Urothelium cell line (cell line): ENCODE measurements around the gene WWOX.

Experiments used
- DNase-seq: peaks from one replicate; pipeline ENCODE4 v3.0.0; 2011; ENCODE audit warnings: low spot score, mixed read lengths
- FAIRE-seq: peaks from 2 replicates; lab custom pipeline; 2011; peaks lifted over from hg19 to GRCh38; lab: Jason Lieb, UNC

WWOX gene

GRCh38 chr16:78218856-78219651 lies 119.6 kb downstream of the WWOX start:
- DNase-seq (no peak), FAIRE-seq (no peak)

DNA sequence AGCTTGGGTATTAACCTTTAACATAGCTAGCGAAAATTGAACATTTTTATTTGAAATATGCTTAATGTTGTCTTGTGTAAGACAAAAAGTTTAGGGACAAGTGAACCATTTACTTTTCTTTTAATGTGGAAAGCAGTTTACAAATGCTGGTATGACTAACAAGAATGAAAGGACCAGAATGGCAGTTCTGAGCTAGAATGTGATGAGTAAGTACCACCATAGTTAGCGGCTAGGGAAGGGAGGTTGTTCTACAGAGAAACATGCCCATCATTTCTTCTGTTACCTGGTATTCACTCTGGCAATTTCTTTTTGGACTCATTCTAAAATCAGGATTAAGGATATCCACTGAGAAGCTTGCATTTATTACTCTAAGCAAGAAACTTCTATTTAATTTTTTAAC lies 121.1 kb downstream of the WWOX start:
- DNase-seq: no peak
- FAIRE-seq: no peak

- FAIRE-seq: no peak
- no peak for DNase-seq
Observed at GRCh38 chr16:78221892-78222291, 122.4 kb downstream of the WWOX start.

GRCh38 chr16:78224342-78224741 lies 124.9 kb downstream of the WWOX start:
- FAIRE-seq (no peak), DNase-seq (no peak)

DNA sequence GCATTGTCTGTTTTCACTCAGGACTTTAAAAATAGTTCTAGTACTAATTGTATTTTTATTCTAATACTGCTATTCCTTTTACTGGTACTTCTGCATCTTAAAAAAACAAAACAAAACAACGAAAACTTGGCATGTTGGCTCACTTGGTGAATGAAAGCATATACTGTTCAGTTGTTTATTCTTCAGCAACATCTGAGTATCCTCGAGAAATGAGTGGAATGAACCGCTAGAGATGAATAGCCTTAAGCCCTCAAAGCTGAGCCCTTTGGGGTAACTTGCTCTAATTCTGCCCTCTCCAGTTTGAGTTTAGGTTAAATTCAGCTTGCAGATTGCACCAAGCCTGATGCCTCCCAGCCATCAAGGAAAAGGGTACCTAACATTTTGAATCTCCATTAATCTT lies 126.5 kb downstream of the WWOX start:
- FAIRE-seq (no peak), DNase-seq (no peak)

GRCh38 chr16:78227855-78228254 lies 128.4 kb downstream of the WWOX start:
- DNase-seq: peak; percentile 16

GRCh38 chr16:78228704-78229103 lies 129.2 kb downstream of the WWOX start:
- DNase-seq (no peak), FAIRE-seq (no peak)

More at GRCh38 chr16:78227855-78228254, 128.4 kb downstream of the WWOX start:
- FAIRE-seq: no peak

DNA sequence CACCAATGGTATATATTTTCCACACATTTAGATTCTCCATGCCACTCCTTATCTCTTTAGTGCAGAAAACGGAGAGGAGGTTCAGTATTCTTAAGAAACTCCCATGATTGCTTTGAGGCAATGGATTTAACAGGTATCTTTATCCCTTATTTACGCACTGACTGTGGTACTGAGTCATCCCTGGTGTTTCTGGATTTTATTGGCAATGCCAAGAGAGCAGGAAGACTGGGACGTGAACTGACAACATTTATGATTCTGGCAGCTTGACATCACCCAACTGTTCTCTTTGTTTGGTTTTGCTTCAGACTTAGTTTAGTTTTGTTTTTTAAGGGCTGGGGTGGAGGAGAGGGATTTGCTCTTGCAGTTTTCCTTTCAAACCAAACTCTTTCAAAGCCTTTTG lies 131.4 kb downstream of the WWOX start:
- FAIRE-seq: no peak

GRCh38 chr16:78235168-78235800 lies 135.8 kb downstream of the WWOX start:
- FAIRE-seq (no peak), DNase-seq (peak; percentile 74)

More for the DNA sequence above, 131.4 kb downstream of the WWOX start:
- no peak for DNase-seq

DNA sequence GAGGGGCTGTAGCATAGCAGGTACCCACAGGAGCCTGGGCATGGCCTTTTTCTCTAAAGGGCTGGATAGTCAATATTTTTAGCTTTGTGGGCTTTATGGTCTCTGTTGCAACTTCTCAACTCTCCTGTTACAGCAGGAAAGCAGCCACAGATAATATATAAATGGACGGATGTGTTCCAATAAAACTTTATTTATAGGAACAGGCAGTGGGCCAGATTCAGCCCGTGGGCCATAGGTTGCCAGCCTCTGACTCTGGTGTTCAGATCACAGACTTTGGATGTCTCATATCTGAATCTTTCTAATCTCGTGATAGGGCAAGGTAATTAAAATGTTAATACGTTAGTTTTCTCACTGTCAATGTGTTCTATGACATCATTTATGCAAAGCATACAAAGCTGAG lies 136.4 kb downstream of the WWOX start:
- FAIRE-seq: no peak
- DNase-seq: no peak

DNA sequence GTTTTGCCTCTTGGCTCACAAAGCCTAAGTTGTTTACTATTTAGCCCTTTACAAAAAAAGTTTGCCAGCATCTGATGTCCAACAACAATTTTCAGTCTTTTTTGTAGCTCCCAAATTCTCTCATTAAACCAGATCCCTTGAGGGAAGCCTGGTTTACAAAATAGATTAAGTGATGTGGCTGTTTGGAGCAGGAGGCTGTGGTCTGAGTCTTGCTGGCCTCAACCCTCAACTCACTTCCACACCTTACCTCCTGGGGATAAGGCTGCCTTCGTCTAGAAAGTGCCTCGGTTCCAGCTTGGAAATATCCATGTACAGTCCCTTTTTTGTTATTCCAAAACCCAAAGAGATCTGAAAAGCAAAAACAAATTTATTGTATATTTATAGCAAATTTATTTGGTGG lies 138.4 kb downstream of the WWOX start:
- DNase-seq (no peak), FAIRE-seq (no peak)

DNA sequence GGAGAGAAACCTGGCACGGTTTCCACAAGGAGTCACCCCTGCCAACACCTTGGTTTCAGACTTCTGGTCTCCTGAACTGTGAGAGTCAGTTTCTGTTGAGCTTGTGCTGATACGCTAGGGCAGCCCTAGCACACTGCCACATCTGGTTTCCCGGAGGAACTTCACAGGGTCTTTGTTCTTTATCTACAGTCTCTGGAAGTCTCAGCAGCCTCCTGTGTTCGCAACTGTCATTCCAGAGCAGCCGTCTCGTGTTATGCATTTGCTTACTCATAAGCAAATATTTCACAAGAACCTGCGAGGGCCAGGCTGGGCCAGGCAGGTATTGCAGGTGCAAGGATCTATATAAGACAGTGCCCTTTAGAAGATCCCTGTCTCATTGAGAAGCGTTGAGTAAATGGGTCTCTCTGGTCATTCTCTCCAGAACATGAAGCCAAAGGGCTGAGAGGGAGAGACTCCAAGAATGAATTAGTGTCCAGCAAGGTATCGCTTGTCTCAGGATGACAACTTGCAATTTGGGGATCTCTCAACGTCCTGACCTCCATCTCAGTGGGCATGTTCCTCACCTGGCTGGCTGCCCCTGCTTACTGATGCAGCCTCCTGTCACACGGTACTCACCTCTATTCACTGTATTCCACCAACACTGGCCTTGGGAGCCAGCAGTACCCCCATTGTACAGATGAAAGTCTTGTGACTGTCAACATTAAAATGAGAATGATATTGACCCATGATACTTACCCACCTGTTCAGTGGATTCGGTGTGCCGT lies 141.2 kb downstream of the WWOX start:
- DNase-seq (no peak), FAIRE-seq (no peak)

- DNase-seq (no peak), FAIRE-seq (no peak)
Observed at GRCh38 chr16:78242239-78242630, 142.8 kb downstream of the WWOX start.

- FAIRE-seq: no peak
- no peak for DNase-seq
Observed at GRCh38 chr16:78244131-78244895, 144.9 kb downstream of the WWOX start.

GRCh38 chr16:78246559-78246958 lies 147.1 kb downstream of the WWOX start:
- DNase-seq (no peak), FAIRE-seq (no peak)

DNA sequence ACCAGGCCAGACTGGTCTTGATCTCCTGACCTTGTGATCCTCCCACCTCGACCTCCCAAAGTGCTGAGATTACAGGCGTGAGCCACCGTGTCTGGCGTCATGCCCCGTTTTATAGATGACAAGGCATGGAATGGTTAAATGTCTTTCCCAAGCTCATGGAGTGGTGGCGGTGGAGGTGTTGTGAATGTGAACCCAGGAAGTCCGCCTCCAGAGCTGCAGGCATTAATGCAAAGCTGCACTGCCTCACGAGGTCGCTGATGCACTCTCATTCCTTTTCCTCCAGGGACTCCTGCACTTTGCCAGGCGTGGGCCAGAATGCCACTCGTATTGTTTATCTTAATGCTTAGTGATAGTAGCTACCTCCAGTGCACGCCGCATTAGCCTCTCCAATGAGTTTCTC lies 149.6 kb downstream of the WWOX start:
- DNase-seq: no peak
- FAIRE-seq: no peak

DNA sequence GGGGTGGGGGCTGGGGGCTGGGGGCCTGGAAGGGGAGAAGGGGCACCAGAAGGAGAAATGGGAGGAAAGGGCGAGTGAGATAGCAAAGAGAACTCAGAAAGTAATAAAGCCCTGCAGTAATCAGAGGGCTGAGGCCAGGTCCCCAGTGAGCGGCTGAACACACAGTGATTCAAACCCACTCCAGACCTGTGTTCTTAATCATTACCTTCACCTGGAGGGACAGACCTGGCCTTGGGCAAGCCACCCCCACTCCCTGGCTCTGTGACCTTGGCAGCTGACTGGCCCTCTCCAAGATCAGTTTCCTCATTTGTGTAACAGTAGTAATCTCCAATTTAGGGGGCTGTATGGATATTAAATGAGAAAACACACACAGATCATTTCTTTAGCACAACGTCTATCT lies 150.4 kb downstream of the WWOX start:
- FAIRE-seq: no peak
- no peak for DNase-seq

DNA sequence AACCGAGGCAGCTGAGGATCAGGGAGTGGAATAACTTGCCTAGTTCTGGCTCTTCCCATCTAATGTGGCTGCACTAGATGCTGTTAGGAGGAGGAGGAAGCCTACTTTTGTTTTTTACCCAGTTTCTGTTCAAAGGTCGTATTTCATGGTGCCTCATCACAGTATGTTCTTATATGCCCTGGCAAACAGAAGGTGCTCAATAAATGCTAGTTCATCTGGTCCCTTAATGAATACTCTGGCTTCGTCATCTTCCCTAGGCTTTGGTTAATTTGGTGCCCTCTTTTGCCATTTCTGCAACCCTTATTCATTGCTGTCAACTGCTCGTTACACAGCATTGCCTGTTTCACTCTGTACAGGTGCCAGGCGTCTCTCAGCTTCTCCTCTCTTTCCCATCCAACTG lies 151.7 kb downstream of the WWOX start:
- FAIRE-seq (no peak), DNase-seq (no peak)

- DNase-seq: no peak
- no peak for FAIRE-seq
Observed at GRCh38 chr16:78252757-78253156, 153.3 kb downstream of the WWOX start.

DNA sequence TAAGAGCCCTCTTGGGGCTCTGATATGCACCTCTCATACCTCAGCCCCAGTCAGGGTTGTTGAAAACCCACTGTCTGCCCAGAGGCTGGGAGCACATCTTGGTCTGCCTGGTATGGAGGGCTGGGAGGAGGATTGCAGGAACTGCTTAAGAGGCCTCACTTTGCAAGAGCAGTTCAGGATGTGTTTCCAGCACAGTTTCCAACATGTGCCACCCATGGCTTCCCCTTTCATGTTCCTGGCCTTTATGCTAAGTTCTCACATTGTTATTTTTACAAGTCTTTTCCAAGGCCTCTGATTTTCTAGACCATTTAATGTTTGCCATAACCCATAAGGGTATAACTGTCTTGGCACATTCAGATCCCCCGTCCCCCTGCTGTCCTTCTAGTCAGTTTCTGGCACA lies 155.4 kb downstream of the WWOX start:
- FAIRE-seq (no peak), DNase-seq (no peak)
